NCI-H1930 (cell line): ENCODE results near the gene USP54.
"Not testable (repeated sequence)": the region's sequence is repeated elsewhere in the genome, so short reads cannot be mapped to it uniquely, and the experiment has no call there.

ENCODE experiments used
- DNase-seq, 2 experiments: peaks; one replicate each; lab custom pipeline; 2025; lab: John Stamatoyannopoulos, UW

The USP54 gene

GRCh38 chr10:73586583-73586984, 4.6 kb downstream of the USP54 start:
- DNase-seq, result no peak

GRCh38 chr10:73585327-73585726, 5.8 kb downstream of the USP54 start:
- no peak for DNase-seq

GRCh38 chr10:73584737-73585136, 6.4 kb downstream of the USP54 start:
- DNase-seq, result no peak

GRCh38 chr10:73581918-73582317, 9.2 kb downstream of the USP54 start:
- DNase-seq, result no peak

GRCh38 chr10:73578927-73579326, 12.2 kb downstream of the USP54 start:
- not testable (repeated sequence) for DNase-seq

- no peak for DNase-seq
Observed at GRCh38 chr10:73577788-73578187, 13.4 kb downstream of the USP54 start.

- DNase-seq, result no peak
Observed at GRCh38 chr10:73576890-73577591, 14.1 kb downstream of the USP54 start.

- no peak for DNase-seq
Observed at GRCh38 chr10:73576178-73576889, 14.8 kb downstream of the USP54 start.

- DNase-seq, result not testable (repeated sequence)
Observed at GRCh38 chr10:73567025-73567424, 24.1 kb downstream of the USP54 start.

GRCh38 chr10:73561192-73561591, 29.9 kb downstream of the USP54 start:
- no peak for DNase-seq

- DNase-seq, result no peak
Observed at GRCh38 chr10:73559590-73559989, 31.6 kb downstream of the USP54 start.

- no peak for DNase-seq
Observed at GRCh38 chr10:73556855-73557254, 34.3 kb downstream of the USP54 start.

GRCh38 chr10:73554721-73555120, 36.4 kb downstream of the USP54 start:
- DNase-seq, result no peak

GRCh38 chr10:73553761-73554160, 37.4 kb downstream of the USP54 start:
- DNase-seq, result no peak

GRCh38 chr10:73552819-73553715, 38.1 kb downstream of the USP54 start:
- DNase-seq, result no peak

- no peak for DNase-seq
Observed at GRCh38 chr10:73551515-73551914, 39.6 kb downstream of the USP54 start.

- DNase-seq, result no peak
Observed at GRCh38 chr10:73545357-73545756, 45.8 kb downstream of the USP54 start.

GRCh38 chr10:73537709-73538108, 53.4 kb downstream of the USP54 start:
- DNase-seq, result no peak

- no peak for DNase-seq
Observed at GRCh38 chr10:73537288-73537687, 53.9 kb downstream of the USP54 start.

- no peak for DNase-seq
Observed at GRCh38 chr10:73534857-73535256, 56.3 kb downstream of the USP54 start.

GRCh38 chr10:73529089-73529832, 61.9 kb downstream of the USP54 start:
- DNase-seq, result peak; percentile 9 to 33

- DNase-seq, result no peak
Observed at GRCh38 chr10:73522263-73522662, 68.9 kb downstream of the USP54 start.
